Measurements from ENCODE around the gene PHRF1. TPM values are rescaled to one million over a fixed set of nuclear protein-coding genes. Genes with fewer than 3 reads are reported as not detected.

Gene PHRF1
- total RNA-seq, 1 donor from 2014 or later, result 21.1 TPM

- no peak for TF ChIP-seq CTCF (IDR thresholded peaks at IDR 0.05; ENCODE audit: insufficient read depth, low read length, severe bottlenecking)
- no peak for DNase-seq (ENCODE audit: low read depth)
- no peak for FAIRE-seq
- Histone ChIP-seq H3K4me3 (ENCODE audit: low read depth, low read length) (no peak overlapping the region), H3K36me3 (ENCODE audit: control insufficient read depth, insufficient read depth, low read length) (no peaks in the 10 kb centered on the region), H3K27me3 (ENCODE audit: control insufficient read depth, insufficient read depth, low read length) (no peaks in the 10 kb centered on the region)
Measured at GRCh38 chr11:545171-545570, 31.1 kb upstream of the PHRF1 start.

- FAIRE-seq, result no peak
- no peak for DNase-seq (ENCODE audit: low read depth)
- no peak for TF ChIP-seq CTCF (IDR thresholded peaks at IDR 0.05; ENCODE audit: insufficient read depth, low read length, severe bottlenecking)
- Histone ChIP-seq H3K27me3 (ENCODE audit: control insufficient read depth, insufficient read depth, low read length) (peaks cover 2% of the 10 kb centered on the region), H3K36me3 (ENCODE audit: control insufficient read depth, insufficient read depth, low read length) (no peaks in the 10 kb centered on the region), H3K4me3 (ENCODE audit: low read depth, low read length) (no peak overlapping the region)
Measured at GRCh38 chr11:548700-549603, 27.3 kb upstream of the PHRF1 start.

GRCh38 chr11:550021-550745, 26.1 kb upstream of the PHRF1 start:
- Histone ChIP-seq H3K36me3 (ENCODE audit: control insufficient read depth, insufficient read depth, low read length) (no peaks in the 10 kb centered on the region), H3K27me3 (ENCODE audit: control insufficient read depth, insufficient read depth, low read length) (peaks cover 2% of the 10 kb centered on the region), H3K4me3 (ENCODE audit: low read depth, low read length) (no peak overlapping the region)
- FAIRE-seq, result no peak
- DNase-seq (ENCODE audit: low read depth), result no peak
- no peak for TF ChIP-seq CTCF (IDR thresholded peaks at IDR 0.05; ENCODE audit: insufficient read depth, low read length, severe bottlenecking)

DNA sequence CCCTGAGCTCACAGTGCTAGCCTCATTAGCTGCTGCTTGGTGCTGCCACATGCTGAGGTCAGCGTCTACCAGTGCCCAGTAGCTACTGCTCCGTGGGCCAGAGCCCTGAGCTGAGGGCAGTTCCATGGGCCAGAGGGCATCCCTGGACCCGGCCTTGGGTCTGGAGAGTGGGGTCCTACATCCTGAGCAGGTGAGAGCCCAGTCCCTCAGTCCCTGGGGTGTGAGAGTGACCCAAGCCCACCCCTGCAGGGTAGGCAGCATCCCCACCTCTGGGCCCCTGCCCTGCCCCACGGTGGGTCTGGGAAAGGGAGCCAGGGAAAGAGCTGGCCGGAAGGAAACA, 25.6 kb upstream of the PHRF1 start:
- Histone ChIP-seq H3K27me3 (ENCODE audit: control insufficient read depth, insufficient read depth, low read length) (peaks cover 2% of the 10 kb centered on the region), H3K36me3 (ENCODE audit: control insufficient read depth, insufficient read depth, low read length) (no peaks in the 10 kb centered on the region), H3K4me3 (ENCODE audit: low read depth, low read length) (no peak overlapping the region)
- DNase-seq (ENCODE audit: low read depth), result no peak
- TF ChIP-seq CTCF (IDR thresholded peaks at IDR 0.05; ENCODE audit: insufficient read depth, low read length, severe bottlenecking), result no peak
- no peak for FAIRE-seq

GRCh38 chr11:551131-551530, 25.1 kb upstream of the PHRF1 start:
- H3K27me3 ChIP-seq (ENCODE audit: control insufficient read depth, insufficient read depth, low read length), result peaks cover 2% of the 10 kb centered on the region
- DNase-seq (ENCODE audit: low read depth), result no peak
- H3K4me3 ChIP-seq (ENCODE audit: low read depth, low read length), result no peak overlapping the region
- no peaks in the 10 kb centered on the region for H3K36me3 ChIP-seq (ENCODE audit: control insufficient read depth, insufficient read depth, low read length)
- FAIRE-seq, result no peak
- TF ChIP-seq CTCF (IDR thresholded peaks at IDR 0.05; ENCODE audit: insufficient read depth, low read length, severe bottlenecking), result no peak
